WTC11 (cell line): Measurements from ENCODE around the gene THBD.

Experiments
- ATF6 ChIP-seq: sonication (generic); formaldehyde crosslinking; IDR thresholded peaks from 2 replicates; pipeline ENCODE4 v1.8.1; 2023; ENCODE audit warnings: mild to moderate bottlenecking, missing genetic modification reagents
- CBFB ChIP-seq: sonication (generic); formaldehyde crosslinking; IDR thresholded peaks from 2 replicates; pipeline ENCODE4 v1.8.1; 2022; ENCODE audit warnings: mild to moderate bottlenecking, low read depth, missing genetic modification reagents
- CTCF ChIP-seq: fragments of 200-600 bp; IDR thresholded peaks from 2 replicates; pipeline ENCODE4 v1.8.0; 2022; ENCODE audit warnings: antibody characterized with exemption
- E2F1 ChIP-seq: sonication (generic); formaldehyde crosslinking; IDR thresholded peaks from 2 replicates; pipeline ENCODE4 v1.8.0; 2022; ENCODE audit warnings: mild to moderate bottlenecking, missing genetic modification reagents
- E2F4 ChIP-seq: sonication (generic); formaldehyde crosslinking; IDR thresholded peaks from 2 replicates; pipeline ENCODE4 v1.8.1; 2022; ENCODE audit warnings: low read depth, mild to moderate bottlenecking, moderate library complexity, missing genetic modification reagents, borderline replicate concordance
- FOXJ3 ChIP-seq: sonication (generic); formaldehyde crosslinking; IDR thresholded peaks from 2 replicates; pipeline ENCODE4 v1.9.0; 2021; ENCODE audit warnings: missing genetic modification reagents, mild to moderate bottlenecking, borderline replicate concordance
- FOXP4 ChIP-seq: sonication (generic); formaldehyde crosslinking; IDR thresholded peaks from 2 replicates; pipeline ENCODE4 v1.8.0; 2022; ENCODE audit warnings: mild to moderate bottlenecking, missing genetic modification reagents
- HMGA2 ChIP-seq: fragments of 250-450 bp; sonication (Bioruptor Pico); IDR thresholded peaks from 2 replicates; pipeline ENCODE4 v1.4.0; 2021; ENCODE audit warnings: mild to moderate bottlenecking, moderate library complexity
- KAT7 ChIP-seq: sonication (generic); formaldehyde crosslinking; IDR thresholded peaks from 2 replicates; pipeline ENCODE4 v1.8.1; 2023; ENCODE audit warnings: missing genetic modification reagents, mild to moderate bottlenecking, borderline replicate concordance
- NFE2L1 ChIP-seq: sonication (generic); formaldehyde crosslinking; IDR thresholded peaks from 2 replicates; pipeline ENCODE4 v1.8.1; 2023; ENCODE audit warnings: missing genetic modification reagents
- PRRX2 ChIP-seq: fragments of 250-450 bp; sonication (Bioruptor Pico); IDR thresholded peaks from 2 replicates; pipeline ENCODE4 v1.8.0; 2021; ENCODE audit warnings: mild to moderate bottlenecking
- TEAD4 ChIP-seq: sonication (generic); formaldehyde crosslinking; IDR thresholded peaks from 2 replicates; pipeline ENCODE4 v1.8.0; 2022; ENCODE audit warnings: mild to moderate bottlenecking, missing genetic modification reagents
- ZNF232 ChIP-seq: sonication (generic); formaldehyde crosslinking; IDR thresholded peaks from 2 replicates; pipeline ENCODE4 v1.8.0; 2022; ENCODE audit warnings: mild to moderate bottlenecking, missing genetic modification reagents
- ZSCAN18 ChIP-seq: fragments of 250-450 bp; sonication (Bioruptor Pico); IDR thresholded peaks from 2 replicates; pipeline ENCODE4 v2.1.2; 2022; ENCODE audit warnings: mild to moderate bottlenecking, moderate library complexity

- TF ChIP-seq KAT7 (CRISPR knock-in tag), result no peak
- TF ChIP-seq FOXP4 (CRISPR knock-in tag), result no peak
- TF ChIP-seq CTCF, result no peak
- TF ChIP-seq PRRX2 (CRISPR knock-in tag), result no peak
- no peak for TF ChIP-seq ZNF232 (CRISPR knock-in tag)
- TF ChIP-seq TEAD4 (CRISPR knock-in tag), result no peak
- TF ChIP-seq FOXJ3 (CRISPR knock-in tag), result no peak
- TF ChIP-seq ATF6 (CRISPR knock-in tag), result no peak
- no peak for TF ChIP-seq NFE2L1 (CRISPR knock-in tag)
- TF ChIP-seq E2F1 (CRISPR knock-in tag), result no peak
- TF ChIP-seq CBFB, result no peak
- TF ChIP-seq E2F4 (CRISPR knock-in tag), result no peak
- TF ChIP-seq ZSCAN18 (CRISPR knock-in tag), result no peak
- TF ChIP-seq HMGA2, result no peak
Measured at GRCh38 chr20:23020230-23021018, 29.0 kb downstream of the THBD start.
